Panc1 (cell line): ENCODE data around the gene RBBP5. TPM values are rescaled to one million over a fixed set of nuclear protein-coding genes. Genes with fewer than 3 reads are reported as not detected.

Source experiments
- ATAC-seq: fragments of 200-7000 bp; cut with Tn5 transposase; 2 replicates; pipeline ENCODE4 v1.9.1; 2020; ENCODE audit warnings: mild to moderate bottlenecking, moderate library complexity
- BruUV-seq: library from RNA; stranded (reverse); fragments of 400-500 nt; replicated peaks from 2 replicates; lab custom pipeline; 2021; lab: Mats Ljungman, UMichigan
- CTCF ChIA-PET: fragments of 300-600 bp; sonication (Branson Sonifier 250); formaldehyde crosslinking; loops from one replicate; lab custom pipeline; 2022; ENCODE audit warnings: antibody characterized with exemption; lab: Charles Lee
- POLR2A ChIA-PET: fragments of 300-600 bp; sonication (Branson Sonifier 250); formaldehyde crosslinking; loops from one replicate; lab custom pipeline; 2022; ENCODE audit warnings: antibody characterized with exemption; lab: Charles Lee
- DNase-seq: peaks from one replicate; pipeline ENCODE4 v3.0.0-alpha.2; 2010; ENCODE audit warnings: low read depth, low spot score
- H3K27ac ChIP-seq: 2 replicates; pipeline ENCODE4 v1.5.1; 2011; ENCODE audit warnings: mild to moderate bottlenecking, low read length, inconsistent platforms
- H3K27me3 ChIP-seq: fragments of 200-500 bp; sonication (Bioruptor generic); 2 replicates; pipeline ENCODE4 v1.6.0; 2014; ENCODE audit warnings: low read length, inconsistent platforms; ENCODE audit not compliant: control insufficient read depth, insufficient read depth
- H3K36me3 ChIP-seq: fragments of 200-500 bp; sonication (Bioruptor generic); 2 replicates; pipeline ENCODE4 v1.5.1; 2014; ENCODE audit warnings: inconsistent platforms, mild to moderate bottlenecking, low read length, moderate library complexity; ENCODE audit not compliant: control insufficient read depth, insufficient read depth
- H3K4me1 ChIP-seq: 2 replicates; pipeline ENCODE4 v1.5.1; 2011; ENCODE audit warnings: inconsistent platforms, mild to moderate bottlenecking, low read length, moderate library complexity; ENCODE audit not compliant: control insufficient read depth, insufficient read depth
- H3K4me3 ChIP-seq, 2 experiments: 2 replicates each; pipeline ENCODE4 v1.5.1; 2011 to 2012; ENCODE audit warnings: low read depth in 2 of 2, low read length in 2 of 2, mild to moderate bottlenecking in 2 of 2, inconsistent platforms in 1 of 2, moderate library complexity in 1 of 2
- H3K9me3 ChIP-seq: fragments of 200-500 bp; sonication (Bioruptor generic); 2 replicates; pipeline ENCODE4 v1.5.1; 2014; ENCODE audit warnings: low read depth, mild to moderate bottlenecking, inconsistent platforms, low read length, moderate library complexity; ENCODE audit not compliant: control insufficient read depth, insufficient read depth
- POLR2AphosphoS5 ChIP-seq: IDR thresholded peaks from 2 replicates; pipeline ENCODE4 v1.6.1; 2012; ENCODE audit warnings: mild to moderate bottlenecking, low read depth, low read length, moderate library complexity
- SIN3A ChIP-seq: IDR thresholded peaks from 2 replicates; pipeline ENCODE4 v1.6.1; 2012; ENCODE audit warnings: low read depth, mild to moderate bottlenecking, low read length, moderate library complexity, borderline replicate concordance; ENCODE audit not compliant: insufficient read depth
- TCF7L2 ChIP-seq: IDR thresholded peaks from 2 replicates; pipeline ENCODE4 v1.6.1; 2011; ENCODE audit warnings: mild to moderate bottlenecking, low read depth, low read length, inconsistent platforms
- in situ Hi-C: cut with HindIII; loops from 2 replicates; pipeline ENCODE4 v1.10.0; 2016; ENCODE audit warnings: low sequenced_read_pairs, low pct_unique_long_range_greater_than_20kb
- intact Hi-C: fragments of 100-400 bp; cut with micrococcal nuclease; formaldehyde crosslinking; loops from one replicate; pipeline ENCODE4 v1.10.0; 2022; ENCODE audit not compliant: unreplicated experiment
- total RNA-seq: library from RNA; stranded (reverse); gene quantifications from one replicate; pipeline ENCODE4 v1.2.1, GENCODE V29; 2021; ENCODE audit not compliant: unreplicated experiment
- TF ChIP-seq, protein P1 (sequence below), 2 experiments: IDR thresholded peaks; 2 replicates each; pipeline ENCODE4 v1.6.1; 2011 to 2012; ENCODE audit warnings: low read depth in 2 of 2, control low read depth in 1 of 2, low read length in 1 of 2, mild to moderate bottlenecking in 1 of 2, moderate library complexity in 1 of 2; ENCODE audit not compliant: insufficient read depth in 1 of 2
- TF ChIP-seq, protein P2 (sequence below): fragments of 450-650 bp; IDR thresholded peaks from 2 replicates; pipeline ENCODE4 v1.5.1; 2017; ENCODE audit warnings: mild to moderate bottlenecking

Gene RBBP5
- total RNA-seq, 1 experiment from 2014 or later: 22.2 TPM

DNA sequence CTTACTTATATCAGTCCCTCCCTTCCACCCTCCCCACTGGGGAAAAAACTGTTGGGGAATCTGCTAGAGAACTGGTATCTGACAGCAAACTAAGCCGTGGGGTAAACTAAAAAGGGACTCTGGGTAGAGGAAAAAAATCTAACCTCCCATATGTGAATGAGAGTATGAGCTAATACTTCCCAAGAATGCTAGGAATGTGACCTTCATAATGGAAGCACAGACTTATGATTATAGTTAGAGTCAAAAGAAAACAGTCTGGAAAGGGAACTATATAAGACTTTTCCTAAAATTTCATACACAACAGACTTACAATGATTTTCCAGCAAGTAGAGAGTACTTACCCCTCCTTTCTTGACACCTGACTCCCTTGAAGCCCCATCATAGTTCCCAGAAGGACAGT is 23.0 kb upstream of the RBBP5 start:
- no TSS peak for BruUV-seq
- H3K27me3 ChIP-seq: no peaks in the 10 kb centered on the region
- no peak overlapping the region for H3K4me3 ChIP-seq
- H3K27ac ChIP-seq: no peak overlapping the region
- ATAC-seq: no peak
- no peak for DNase-seq
- POLR2A ChIA-PET: no interaction called here
- H3K4me1 ChIP-seq: 0 out of 2 replicates have a peak, but pooled peaks cover 3% of the 10 kb centered on the region
- no peaks in the 10 kb centered on the region for H3K36me3 ChIP-seq
- in situ Hi-C loops (no loop called here), intact Hi-C loops (loop anchor here (5.0 kb wide), 1 partner anchor 157 kb away; no protein-coding TSS in a partner anchor)
- CTCF ChIA-PET: no interaction called here
- H3K9me3 ChIP-seq: no peaks in the 10 kb centered on the region
- TF ChIP-seq, protein P1, sequence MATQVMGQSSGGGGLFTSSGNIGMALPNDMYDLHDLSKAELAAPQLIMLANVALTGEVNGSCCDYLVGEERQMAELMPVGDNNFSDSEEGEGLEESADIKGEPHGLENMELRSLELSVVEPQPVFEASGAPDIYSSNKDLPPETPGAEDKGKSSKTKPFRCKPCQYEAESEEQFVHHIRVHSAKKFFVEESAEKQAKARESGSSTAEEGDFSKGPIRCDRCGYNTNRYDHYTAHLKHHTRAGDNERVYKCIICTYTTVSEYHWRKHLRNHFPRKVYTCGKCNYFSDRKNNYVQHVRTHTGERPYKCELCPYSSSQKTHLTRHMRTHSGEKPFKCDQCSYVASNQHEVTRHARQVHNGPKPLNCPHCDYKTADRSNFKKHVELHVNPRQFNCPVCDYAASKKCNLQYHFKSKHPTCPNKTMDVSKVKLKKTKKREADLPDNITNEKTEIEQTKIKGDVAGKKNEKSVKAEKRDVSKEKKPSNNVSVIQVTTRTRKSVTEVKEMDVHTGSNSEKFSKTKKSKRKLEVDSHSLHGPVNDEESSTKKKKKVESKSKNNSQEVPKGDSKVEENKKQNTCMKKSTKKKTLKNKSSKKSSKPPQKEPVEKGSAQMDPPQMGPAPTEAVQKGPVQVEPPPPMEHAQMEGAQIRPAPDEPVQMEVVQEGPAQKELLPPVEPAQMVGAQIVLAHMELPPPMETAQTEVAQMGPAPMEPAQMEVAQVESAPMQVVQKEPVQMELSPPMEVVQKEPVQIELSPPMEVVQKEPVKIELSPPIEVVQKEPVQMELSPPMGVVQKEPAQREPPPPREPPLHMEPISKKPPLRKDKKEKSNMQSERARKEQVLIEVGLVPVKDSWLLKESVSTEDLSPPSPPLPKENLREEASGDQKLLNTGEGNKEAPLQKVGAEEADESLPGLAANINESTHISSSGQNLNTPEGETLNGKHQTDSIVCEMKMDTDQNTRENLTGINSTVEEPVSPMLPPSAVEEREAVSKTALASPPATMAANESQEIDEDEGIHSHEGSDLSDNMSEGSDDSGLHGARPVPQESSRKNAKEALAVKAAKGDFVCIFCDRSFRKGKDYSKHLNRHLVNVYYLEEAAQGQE (IDR thresholded peaks at IDR 0.05; ENCODE audit: insufficient read depth in 1 of 2, low read depth in 2 of 2, low read length in 1 of 2): no peak
- TF ChIP-seq POLR2AphosphoS5 (no peak), SIN3A (no peak), TCF7L2 (no peak)
- TF ChIP-seq, protein P2, sequence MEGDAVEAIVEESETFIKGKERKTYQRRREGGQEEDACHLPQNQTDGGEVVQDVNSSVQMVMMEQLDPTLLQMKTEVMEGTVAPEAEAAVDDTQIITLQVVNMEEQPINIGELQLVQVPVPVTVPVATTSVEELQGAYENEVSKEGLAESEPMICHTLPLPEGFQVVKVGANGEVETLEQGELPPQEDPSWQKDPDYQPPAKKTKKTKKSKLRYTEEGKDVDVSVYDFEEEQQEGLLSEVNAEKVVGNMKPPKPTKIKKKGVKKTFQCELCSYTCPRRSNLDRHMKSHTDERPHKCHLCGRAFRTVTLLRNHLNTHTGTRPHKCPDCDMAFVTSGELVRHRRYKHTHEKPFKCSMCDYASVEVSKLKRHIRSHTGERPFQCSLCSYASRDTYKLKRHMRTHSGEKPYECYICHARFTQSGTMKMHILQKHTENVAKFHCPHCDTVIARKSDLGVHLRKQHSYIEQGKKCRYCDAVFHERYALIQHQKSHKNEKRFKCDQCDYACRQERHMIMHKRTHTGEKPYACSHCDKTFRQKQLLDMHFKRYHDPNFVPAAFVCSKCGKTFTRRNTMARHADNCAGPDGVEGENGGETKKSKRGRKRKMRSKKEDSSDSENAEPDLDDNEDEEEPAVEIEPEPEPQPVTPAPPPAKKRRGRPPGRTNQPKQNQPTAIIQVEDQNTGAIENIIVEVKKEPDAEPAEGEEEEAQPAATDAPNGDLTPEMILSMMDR: no peak

DNA sequence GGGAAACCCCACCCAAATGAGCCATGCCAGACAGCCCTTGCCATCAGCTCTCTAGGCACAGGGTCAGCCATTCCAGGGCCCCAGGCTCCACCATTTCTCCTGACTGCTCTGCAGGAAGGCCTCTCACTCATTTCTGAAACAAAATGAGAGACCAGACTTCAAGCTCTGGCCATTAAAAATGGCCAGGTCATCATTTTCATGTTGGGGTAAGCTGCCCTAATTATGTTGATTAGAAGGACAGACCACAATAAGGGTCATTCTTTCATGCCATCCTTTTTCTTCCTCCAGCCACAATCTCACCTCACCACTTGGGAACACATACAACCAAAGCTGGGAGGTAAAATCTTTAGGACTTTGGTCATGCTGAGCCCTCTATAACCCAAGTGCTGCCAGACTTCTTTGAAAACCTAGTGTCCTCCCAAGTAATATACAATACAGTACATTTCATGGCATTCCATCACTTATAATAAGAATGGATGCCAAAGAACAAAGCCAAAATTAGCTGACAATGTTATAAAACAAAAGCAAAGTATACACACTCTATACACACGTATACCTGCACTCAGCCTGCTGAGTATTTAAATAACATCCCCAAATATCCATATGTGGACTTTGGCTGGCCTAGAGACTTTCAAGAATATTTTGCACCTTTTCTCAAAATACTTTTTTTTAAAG is 22.4 kb upstream of the RBBP5 start:
- ChIA-PET CTCF (no interaction called here), POLR2A (no interaction called here)
- Histone ChIP-seq H3K4me3 (no peak overlapping the region), H3K36me3 (no peaks in the 10 kb centered on the region), H3K27ac (no peak overlapping the region), H3K9me3 (no peaks in the 10 kb centered on the region), H3K27me3 (no peaks in the 10 kb centered on the region), H3K4me1 (0 out of 2 replicates have a peak, but pooled peaks cover 3% of the 10 kb centered on the region)
- intact Hi-C loops: loop anchor here (5.0 kb wide), 1 partner anchor 157 kb away; no protein-coding TSS in a partner anchor
- TF ChIP-seq, protein P2: no peak
- TF ChIP-seq, protein P1 (IDR thresholded peaks at IDR 0.05; ENCODE audit: insufficient read depth in 1 of 2, low read depth in 2 of 2, low read length in 1 of 2): no peak
- TF ChIP-seq SIN3A (no peak), TCF7L2 (no peak), POLR2AphosphoS5 (no peak)
- in situ Hi-C loops: no loop called here
- no TSS peak for BruUV-seq
- no peak for ATAC-seq
- no peak for DNase-seq
